GM18526 (cell line): ENCODE measurements around the gene SEMA3G.

Source experiments
- POLR2A ChIP-seq: IDR thresholded peaks from 3 replicates; pipeline ENCODE4 v1.6.1; 2011; ENCODE audit not compliant: insufficient read length; ENCODE audit errors: extremely low read depth

Gene SEMA3G

GRCh38 chr3:52430416-52430810, 14.5 kb downstream of the SEMA3G start:
- no peak for TF ChIP-seq POLR2A

GRCh38 chr3:52429779-52430415, 15.0 kb downstream of the SEMA3G start:
- no peak for TF ChIP-seq POLR2A

GRCh38 chr3:52429031-52429430, 15.9 kb downstream of the SEMA3G start:
- TF ChIP-seq POLR2A, result no peak

GRCh38 chr3:52428151-52429005, 16.5 kb downstream of the SEMA3G start:
- no peak for TF ChIP-seq POLR2A

GRCh38 chr3:52423173-52423572, 21.7 kb downstream of the SEMA3G start:
- no peak for TF ChIP-seq POLR2A

DNA sequence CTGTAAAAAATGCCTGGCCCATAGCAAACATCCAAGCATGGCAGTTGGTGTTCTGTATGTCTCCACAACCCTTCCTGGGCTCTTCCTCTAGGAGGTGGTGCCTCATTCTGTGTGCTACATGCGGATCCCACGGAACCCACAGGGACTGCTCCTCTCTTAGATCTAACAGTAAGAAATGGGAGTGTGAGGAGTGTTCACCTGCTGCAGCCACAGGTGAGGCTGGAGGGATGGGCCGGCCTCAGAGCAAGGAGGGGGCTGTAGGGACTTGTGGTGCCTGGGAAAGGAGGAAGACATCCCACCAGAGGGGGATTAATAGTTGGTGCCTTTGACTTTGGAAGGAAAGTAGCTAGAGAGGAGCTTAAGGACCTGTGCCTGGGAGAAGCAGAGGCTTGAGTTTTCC, 22.2 kb downstream of the SEMA3G start:
- TF ChIP-seq POLR2A, result no peak

GRCh38 chr3:52420388-52420787, 24.5 kb downstream of the SEMA3G start:
- TF ChIP-seq POLR2A, result no peak

DNA sequence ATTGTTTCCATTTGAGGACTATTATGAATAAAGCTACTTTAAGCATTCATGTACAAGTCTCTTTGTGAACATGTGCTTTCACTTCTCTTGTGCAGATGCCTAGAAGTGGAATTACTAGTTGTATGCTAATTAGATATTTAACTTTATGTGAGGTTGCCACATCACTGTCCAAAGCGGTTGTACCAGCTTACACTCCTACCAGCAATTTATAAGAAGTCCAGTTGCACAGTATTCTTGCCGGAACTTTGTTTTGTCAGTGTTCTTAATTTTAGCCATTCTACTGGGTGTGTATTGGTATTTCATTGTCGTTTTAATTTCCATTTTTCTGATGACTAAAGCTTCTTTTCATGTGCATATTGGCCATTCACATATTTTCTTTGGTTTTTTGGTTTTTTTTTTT, 29.1 kb downstream of the SEMA3G start:
- no peak for TF ChIP-seq POLR2A

DNA sequence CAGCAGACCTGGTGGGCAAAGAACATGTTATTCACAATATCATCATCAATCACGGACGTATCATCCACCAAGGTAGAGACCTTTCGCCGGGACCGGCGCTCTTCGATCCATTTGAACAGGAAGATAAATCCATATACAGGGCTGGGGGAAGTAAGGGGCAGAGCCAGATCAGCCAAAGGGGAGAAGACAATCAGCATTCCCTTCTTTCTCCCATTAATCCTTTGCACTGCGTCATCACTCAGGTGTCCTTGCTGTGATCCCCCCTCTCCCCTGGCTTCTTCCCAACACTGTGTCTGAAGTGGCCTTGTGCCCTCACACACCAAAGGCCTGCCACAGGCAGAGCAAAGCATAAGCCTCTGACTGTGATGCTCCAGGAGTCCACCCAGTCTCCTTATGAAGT, 36.4 kb downstream of the SEMA3G start:
- no peak for TF ChIP-seq POLR2A

GRCh38 chr3:52407779-52408178, 37.1 kb downstream of the SEMA3G start:
- no peak for TF ChIP-seq POLR2A

- no peak for TF ChIP-seq POLR2A
Observed at GRCh38 chr3:52406791-52407510, 38.0 kb downstream of the SEMA3G start.

DNA sequence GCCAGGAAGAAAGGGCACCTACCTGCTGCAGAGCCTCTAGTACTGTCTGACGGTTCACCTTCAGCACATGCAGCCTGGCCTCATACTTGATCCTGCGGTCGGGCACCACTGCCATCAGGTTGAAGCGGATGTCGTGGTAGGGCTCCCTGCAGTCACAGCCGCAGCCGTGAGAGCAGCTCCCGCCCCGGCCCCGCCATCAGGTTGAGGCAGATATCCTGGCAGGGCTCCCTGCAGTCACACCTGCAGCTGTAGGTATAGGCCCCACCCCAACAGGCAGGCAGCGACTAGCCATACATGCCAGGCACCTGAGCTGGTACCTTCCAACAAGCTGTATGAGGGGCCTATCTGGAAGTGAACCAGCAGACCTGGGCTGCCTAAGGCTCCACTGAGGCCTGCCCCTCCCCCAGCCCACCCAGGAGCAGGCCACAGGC, 38.7 kb downstream of the SEMA3G start:
- TF ChIP-seq POLR2A, result no peak

DNA sequence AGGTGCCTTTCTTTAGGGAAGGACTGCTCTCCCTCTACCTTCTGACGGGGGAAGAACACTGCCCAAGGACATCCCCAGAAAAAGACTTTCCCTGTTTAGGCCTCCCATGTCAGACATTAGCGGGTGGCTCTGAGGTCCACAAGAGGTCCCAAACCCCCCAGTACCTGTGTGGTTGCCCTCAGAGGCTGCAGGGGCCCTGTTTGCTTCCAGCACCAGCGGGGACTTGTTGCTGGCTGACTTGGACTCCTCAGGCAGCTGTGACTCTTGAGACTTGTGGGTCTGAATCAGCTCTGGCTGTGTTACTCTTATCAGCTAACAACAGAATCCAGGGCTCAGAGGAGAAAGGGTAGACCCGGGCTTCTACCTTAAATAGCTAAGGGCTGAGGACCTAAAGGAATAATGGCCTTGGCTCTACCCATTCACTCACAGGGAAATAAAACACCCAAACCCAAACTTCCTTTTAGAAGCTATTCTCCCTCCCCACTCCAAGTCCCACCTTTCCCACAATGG, 39.2 kb downstream of the SEMA3G start:
- TF ChIP-seq POLR2A, result no peak

DNA sequence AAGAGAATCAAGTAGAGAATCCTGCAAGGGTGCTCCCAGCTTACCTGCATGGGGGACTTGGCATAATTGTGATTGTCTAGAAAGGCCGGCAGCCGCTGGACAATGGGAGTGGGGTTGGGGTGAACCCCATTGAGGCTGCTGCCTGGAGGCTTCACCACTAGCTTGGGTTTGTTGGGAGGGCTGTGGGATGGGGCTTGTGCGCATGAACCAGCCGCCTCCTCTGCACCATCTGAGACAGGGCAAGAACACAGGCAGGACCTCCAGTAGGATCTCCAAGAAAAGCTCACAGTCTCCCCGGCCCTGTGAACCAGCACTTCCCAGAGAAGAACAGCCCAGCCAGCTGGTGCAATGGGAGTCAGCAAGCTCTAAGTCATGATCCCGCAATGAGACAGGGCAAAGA, 39.8 kb downstream of the SEMA3G start:
- TF ChIP-seq POLR2A, result no peak

GRCh38 chr3:52404391-52404790, 40.5 kb downstream of the SEMA3G start:
- TF ChIP-seq POLR2A, result no peak

- TF ChIP-seq POLR2A, result no peak
Observed at GRCh38 chr3:52403955-52404354, 40.9 kb downstream of the SEMA3G start.
